Suprapubic skin (tissue), 4 donors: ENCODE results near the gene KCNH6. TPM values are rescaled to one million over a fixed set of nuclear protein-coding genes. Genes with fewer than 3 reads are reported as not detected.

Experiments
- DNase-seq, 2 donors: peaks; one replicate each; pipeline ENCODE4 v3.0.0-alpha.2; 2019; ENCODE audit warnings: low spot score in 2 of 2
- H3K27ac ChIP-seq: fragments of 200-600 bp; sonication (generic); one replicate; pipeline ENCODE4 v1.5.1; 2019
- H3K27me3 ChIP-seq: fragments of 200-600 bp; sonication (generic); one replicate; pipeline ENCODE4 v1.5.1; 2019
- H3K36me3 ChIP-seq: fragments of 200-600 bp; sonication (generic); one replicate; pipeline ENCODE4 v1.5.1; 2019
- H3K4me1 ChIP-seq: fragments of 200-600 bp; sonication (generic); one replicate; pipeline ENCODE4 v1.5.1; 2019
- H3K4me3 ChIP-seq: fragments of 200-600 bp; sonication (generic); one replicate; pipeline ENCODE4 v1.5.1; 2019; ENCODE audit warnings: mild to moderate bottlenecking
- H3K9me3 ChIP-seq: fragments of 200-600 bp; sonication (generic); one replicate; pipeline ENCODE4 v1.5.1; 2019
- CTCF ChIP-seq, 2 donors: fragments of 200-600 bp in 1 of 2; fragments of 450-650 bp in 1 of 2; sonication (generic) in 1 of 2; IDR thresholded peaks; one replicate each; pipeline ENCODE4 v1.5.1; 2016 to 2019; ENCODE audit warnings: antibody characterized with exemption in 2 of 2, mild to moderate bottlenecking in 1 of 2, moderate library complexity in 1 of 2
- EP300 ChIP-seq: sonication (generic); formaldehyde crosslinking; IDR thresholded peaks from one replicate; pipeline ENCODE4 v1.6.1; 2017; ENCODE audit warnings: antibody characterized with exemption
- POLR2A ChIP-seq, 2 donors: fragments of 450-650 bp; IDR thresholded peaks; one replicate each; pipeline ENCODE4 v1.6.1; 2017; ENCODE audit warnings: antibody characterized with exemption in 2 of 2, mild to moderate bottlenecking in 2 of 2, moderate library complexity in 2 of 2
- POLR2AphosphoS5 ChIP-seq, 3 donors: sonication (generic); formaldehyde crosslinking; IDR thresholded peaks; one replicate each; pipeline ENCODE4 v1.6.1; 2017; ENCODE audit warnings: antibody characterized with exemption in 3 of 3
- WGBS: methylation state at CpG from one replicate; pipeline ENCODE4 v1.1.5; 2018; 5-methylcytosine and 5-hydroxymethylcytosine counted together
- total RNA-seq, 4 donors: library from RNA; depleted of rRNA; stranded (reverse); fragments of >200 nt; gene quantifications; one replicate each; pipeline ENCODE4 v1.1.0, GENCODE V29; 2016

KCNH6 gene
- total RNA-seq, 4 donors from 2014 or later: not detected

- peak in 1 of 2 donors; percentile 26 for DNase-seq
- no peak overlapping the region for H3K4me3 ChIP-seq
- no peak overlapping the region for H3K27ac ChIP-seq
- no peaks in the 10 kb centered on the region for H3K9me3 ChIP-seq
- 84% methylated on average over 10 of the region's 10 CpGs for WGBS
- H3K36me3 ChIP-seq: peaks cover 4% of the 10 kb centered on the region
- peaks cover 2% of the 10 kb centered on the region for H3K27me3 ChIP-seq
- no peak for TF ChIP-seq POLR2A (IDR thresholded peaks at IDR 0.05)
- no peak for TF ChIP-seq POLR2AphosphoS5 (IDR thresholded peaks at IDR 0.05)
- no peak for TF ChIP-seq CTCF (IDR thresholded peaks at IDR 0.05)
- no peak for TF ChIP-seq EP300
- H3K4me1 ChIP-seq: peaks cover 11% of the 10 kb centered on the region
Measured at GRCh38 chr17:63483038-63483437, 40.1 kb upstream of the KCNH6 start.

- no CpG with 5 or more reads among the region's 16 CpGs for WGBS
- no peaks in the 10 kb centered on the region for H3K27me3 ChIP-seq
- H3K4me3 ChIP-seq: no peak overlapping the region
- no peak overlapping the region for H3K27ac ChIP-seq
- no peak for DNase-seq
- no peaks in the 10 kb centered on the region for H3K9me3 ChIP-seq
- TF ChIP-seq EP300: no peak
- TF ChIP-seq CTCF (IDR thresholded peaks at IDR 0.05): no peak
- no peak for TF ChIP-seq POLR2AphosphoS5 (IDR thresholded peaks at IDR 0.05)
- no peak for TF ChIP-seq POLR2A (IDR thresholded peaks at IDR 0.05)
- H3K36me3 ChIP-seq: peaks cover 4% of the 10 kb centered on the region
- H3K4me1 ChIP-seq: peaks cover 2% of the 10 kb centered on the region
Measured at GRCh38 chr17:63483655-63484575, 39.2 kb upstream of the KCNH6 start.

GRCh38 chr17:63486317-63487013 is 36.7 kb upstream of the KCNH6 start:
- H3K36me3 ChIP-seq: peaks cover 4% of the 10 kb centered on the region
- WGBS: 74% methylated on average over 11 of the region's 12 CpGs
- H3K9me3 ChIP-seq: no peaks in the 10 kb centered on the region
- H3K27me3 ChIP-seq: no peaks in the 10 kb centered on the region
- H3K27ac ChIP-seq: no peak overlapping the region
- DNase-seq: no peak
- no peak overlapping the region for H3K4me3 ChIP-seq
- H3K4me1 ChIP-seq: no peaks in the 10 kb centered on the region
- no peak for TF ChIP-seq POLR2AphosphoS5 (IDR thresholded peaks at IDR 0.05)
- no peak for TF ChIP-seq CTCF (IDR thresholded peaks at IDR 0.05)
- TF ChIP-seq EP300: no peak
- TF ChIP-seq POLR2A (IDR thresholded peaks at IDR 0.05): no peak

- Histone ChIP-seq H3K9me3 (no peaks in the 10 kb centered on the region), H3K27me3 (no peaks in the 10 kb centered on the region), H3K27ac (no peak overlapping the region), H3K36me3 (peaks cover 4% of the 10 kb centered on the region), H3K4me1 (no peaks in the 10 kb centered on the region), H3K4me3 (no peak overlapping the region)
- no peak for DNase-seq
- WGBS: 96% methylated on average over 4 of the region's 11 CpGs
- no peak for TF ChIP-seq EP300
- no peak for TF ChIP-seq POLR2AphosphoS5 (IDR thresholded peaks at IDR 0.05)
- no peak for TF ChIP-seq CTCF (IDR thresholded peaks at IDR 0.05)
- TF ChIP-seq POLR2A (IDR thresholded peaks at IDR 0.05): no peak
Measured at GRCh38 chr17:63487014-63487339, 36.2 kb upstream of the KCNH6 start.

- Histone ChIP-seq H3K4me3 (no peak overlapping the region), H3K27ac (no peak overlapping the region), H3K27me3 (no peaks in the 10 kb centered on the region), H3K4me1 (no peaks in the 10 kb centered on the region), H3K36me3 (peaks cover 4% of the 10 kb centered on the region), H3K9me3 (no peaks in the 10 kb centered on the region)
- TF ChIP-seq POLR2A (IDR thresholded peaks at IDR 0.05) (no peak), EP300 (no peak), CTCF (IDR thresholded peaks at IDR 0.05) (no peak), POLR2AphosphoS5 (IDR thresholded peaks at IDR 0.05) (no peak)
- no peak for DNase-seq
- 91% methylated on average over 6 of the region's 10 CpGs for WGBS
Measured at GRCh38 chr17:63488851-63489250, 34.3 kb upstream of the KCNH6 start.
